ENCODE data around the gene VPREB3.

Gene VPREB3

DNA sequence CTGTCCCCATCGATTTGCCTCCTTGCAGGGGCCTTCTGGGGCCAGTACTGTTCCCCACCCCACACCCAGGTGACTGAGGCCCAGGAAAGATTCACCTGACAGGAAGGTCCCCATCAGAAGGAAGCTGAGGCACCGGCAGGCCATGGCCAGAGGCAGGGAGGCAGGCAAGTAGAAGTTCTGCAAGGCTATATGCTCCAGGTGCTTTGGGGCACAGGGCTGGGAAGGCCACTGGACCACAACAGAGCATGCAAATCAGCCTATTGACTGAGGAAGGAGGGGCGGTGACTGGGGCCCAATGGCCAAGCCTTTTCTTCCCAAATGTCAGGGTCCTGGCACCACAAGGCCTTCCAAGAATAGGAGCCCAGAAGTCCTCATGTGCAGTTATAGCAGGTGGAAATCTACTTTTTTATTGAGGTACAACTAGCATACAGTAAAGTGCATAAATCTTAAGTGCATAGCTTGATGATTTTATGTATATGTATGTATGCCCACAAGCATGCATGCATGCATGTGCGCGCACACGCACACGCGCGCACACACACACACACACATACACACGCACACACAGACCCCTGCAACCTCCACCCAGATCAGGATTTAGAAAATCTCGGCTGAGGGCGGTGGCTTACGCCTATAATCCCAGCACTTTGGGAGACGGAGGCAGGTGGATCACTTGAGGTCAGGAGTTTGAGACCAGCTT, at the start of gene VPREB3:
TSS of gene VPREB3 (minus strand) at position 206 of the 700 bp plus-strand sequence. CDS start at position 144, 62 bp downstream.
- no peak for DNase-seq

DNA sequence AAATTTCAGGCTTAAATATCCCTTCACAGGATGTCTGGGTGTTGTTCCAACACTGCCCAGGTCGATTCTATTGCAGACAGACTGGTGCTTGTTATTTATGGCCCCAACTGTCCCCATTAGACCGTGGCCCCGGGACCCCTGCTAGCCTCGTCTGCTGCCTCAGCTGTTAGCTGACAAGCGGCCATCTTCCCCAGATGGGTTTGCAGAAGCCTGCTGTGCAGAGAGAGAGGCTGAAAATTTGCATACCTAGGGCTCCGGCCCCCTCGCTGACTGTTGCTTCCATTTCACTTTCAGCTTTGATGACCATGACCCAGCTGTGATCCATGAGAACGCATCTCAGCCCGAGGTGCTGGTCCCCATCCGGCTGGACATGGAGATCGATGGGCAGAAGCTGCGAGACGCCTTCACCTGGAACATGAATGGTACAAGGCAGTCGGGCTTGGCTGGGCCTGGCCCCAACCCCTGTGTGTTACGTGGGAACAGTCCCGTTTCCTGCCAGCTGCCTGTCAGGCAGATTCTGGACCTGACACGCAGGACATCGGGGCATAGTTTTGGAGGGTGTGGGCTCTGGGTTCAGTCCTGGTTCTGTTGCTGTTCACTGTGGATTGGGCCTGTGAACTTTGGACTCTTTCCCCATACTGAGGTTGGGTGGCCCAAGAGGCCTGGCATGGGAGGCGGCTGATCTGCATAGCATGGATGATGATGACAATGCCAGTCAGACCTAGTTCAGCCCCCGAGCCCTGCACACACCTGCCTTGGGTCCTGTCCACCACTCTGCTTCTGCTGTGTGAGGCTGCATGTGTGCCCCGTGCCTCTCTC, 49.0 kb upstream of the VPREB3 start:
- no peak for DNase-seq

GRCh38 chr22:23801886-23802377, 47.7 kb upstream of the VPREB3 start:
- DNase-seq: no peak

DNA sequence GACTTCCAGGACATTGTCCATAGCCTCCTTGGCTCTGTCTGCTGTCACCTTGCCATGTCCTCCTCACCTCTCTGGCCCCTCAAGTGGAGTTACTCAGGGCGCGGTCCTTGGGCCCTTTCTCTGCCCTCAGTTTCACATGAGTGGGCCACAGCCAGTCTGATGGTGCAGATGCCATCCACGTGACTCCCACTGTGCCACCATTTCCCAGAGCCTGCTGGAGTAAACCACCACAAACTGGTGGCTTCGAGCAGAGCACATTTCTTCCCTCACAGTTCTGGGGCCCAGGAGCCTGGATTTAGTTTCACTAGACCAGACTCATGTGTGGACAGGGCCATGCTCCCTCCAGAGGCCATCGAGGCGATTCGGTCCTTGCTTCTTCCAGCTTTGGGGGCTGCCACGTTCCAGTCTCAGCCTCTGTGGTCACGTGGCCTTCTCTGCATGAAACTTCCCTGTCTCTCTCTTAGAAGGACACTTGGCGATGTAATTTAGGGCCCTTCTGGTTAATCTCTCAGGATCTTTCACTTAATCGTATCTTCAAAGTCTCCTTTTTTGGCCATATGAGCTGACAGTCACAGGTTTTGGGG, 47.1 kb upstream of the VPREB3 start:
- DNase-seq: no peak

GRCh38 chr22:23800297-23801237, 46.3 kb upstream of the VPREB3 start:
- DNase-seq: no peak

GRCh38 chr22:23796461-23796860, 42.2 kb upstream of the VPREB3 start:
- no peak for DNase-seq

DNA sequence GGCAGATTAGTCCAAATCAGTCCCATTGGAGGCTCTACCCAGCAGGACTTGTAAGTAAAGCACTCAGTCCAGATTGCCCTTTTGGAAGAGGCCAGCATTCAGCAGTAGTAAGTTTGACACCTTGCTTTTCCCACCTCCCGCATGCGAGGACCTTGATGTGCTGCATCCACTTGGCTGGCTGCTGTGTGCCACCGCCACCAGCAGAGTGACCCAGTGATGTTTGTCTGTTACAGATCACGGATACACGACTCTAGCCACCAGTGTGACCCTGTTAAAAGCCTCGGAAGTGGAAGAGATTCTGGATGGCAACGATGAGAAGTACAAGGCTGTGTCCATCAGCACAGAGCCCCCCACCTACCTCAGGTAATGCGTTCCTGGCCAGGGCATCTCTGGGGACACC, 39.1 kb upstream of the VPREB3 start:
- DNase-seq: no peak

DNA sequence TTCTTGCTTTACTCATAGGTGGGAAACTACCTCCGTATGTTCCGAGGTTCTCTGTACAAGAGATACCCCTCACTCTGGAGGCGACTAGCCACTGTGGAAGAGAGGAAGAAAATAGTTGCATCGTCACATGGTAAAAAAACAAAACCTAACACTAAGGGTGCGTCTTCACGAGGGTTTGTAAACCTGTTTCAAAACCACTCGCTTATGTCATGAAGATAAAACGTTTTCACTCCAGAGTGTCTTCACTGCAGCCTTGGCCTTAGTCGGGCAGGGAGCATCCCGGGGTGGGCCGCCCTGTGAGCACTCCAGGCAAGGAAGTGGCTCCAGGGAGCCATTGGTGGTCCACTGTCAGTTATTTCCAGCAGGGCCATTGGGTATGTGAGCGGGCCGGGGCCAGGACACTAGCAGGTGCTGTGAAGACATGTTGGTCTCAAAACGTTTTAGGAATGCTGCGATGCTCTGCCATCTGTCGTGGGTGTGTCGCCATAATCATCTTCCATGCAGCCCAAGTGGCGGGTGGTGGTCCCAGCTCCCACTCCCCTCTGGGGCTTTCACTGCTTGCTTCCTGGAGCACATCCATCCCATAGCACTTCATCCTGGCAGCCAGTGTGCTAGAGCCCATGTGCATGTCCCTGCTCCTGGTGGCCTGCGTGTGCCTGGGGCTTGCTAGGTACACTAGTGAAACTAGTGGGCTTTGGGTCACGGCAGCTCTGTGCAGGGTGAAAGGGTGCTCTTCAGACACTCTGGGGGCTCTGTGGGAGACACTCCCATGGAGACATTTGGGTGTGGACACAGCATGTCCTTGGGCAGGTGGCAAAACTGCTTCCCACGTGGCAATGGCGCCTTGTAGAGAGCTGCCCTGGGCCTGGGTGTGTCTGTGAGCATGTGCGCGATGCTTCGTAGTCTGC, 37.8 kb upstream of the VPREB3 start:
- no peak for DNase-seq

DNA sequence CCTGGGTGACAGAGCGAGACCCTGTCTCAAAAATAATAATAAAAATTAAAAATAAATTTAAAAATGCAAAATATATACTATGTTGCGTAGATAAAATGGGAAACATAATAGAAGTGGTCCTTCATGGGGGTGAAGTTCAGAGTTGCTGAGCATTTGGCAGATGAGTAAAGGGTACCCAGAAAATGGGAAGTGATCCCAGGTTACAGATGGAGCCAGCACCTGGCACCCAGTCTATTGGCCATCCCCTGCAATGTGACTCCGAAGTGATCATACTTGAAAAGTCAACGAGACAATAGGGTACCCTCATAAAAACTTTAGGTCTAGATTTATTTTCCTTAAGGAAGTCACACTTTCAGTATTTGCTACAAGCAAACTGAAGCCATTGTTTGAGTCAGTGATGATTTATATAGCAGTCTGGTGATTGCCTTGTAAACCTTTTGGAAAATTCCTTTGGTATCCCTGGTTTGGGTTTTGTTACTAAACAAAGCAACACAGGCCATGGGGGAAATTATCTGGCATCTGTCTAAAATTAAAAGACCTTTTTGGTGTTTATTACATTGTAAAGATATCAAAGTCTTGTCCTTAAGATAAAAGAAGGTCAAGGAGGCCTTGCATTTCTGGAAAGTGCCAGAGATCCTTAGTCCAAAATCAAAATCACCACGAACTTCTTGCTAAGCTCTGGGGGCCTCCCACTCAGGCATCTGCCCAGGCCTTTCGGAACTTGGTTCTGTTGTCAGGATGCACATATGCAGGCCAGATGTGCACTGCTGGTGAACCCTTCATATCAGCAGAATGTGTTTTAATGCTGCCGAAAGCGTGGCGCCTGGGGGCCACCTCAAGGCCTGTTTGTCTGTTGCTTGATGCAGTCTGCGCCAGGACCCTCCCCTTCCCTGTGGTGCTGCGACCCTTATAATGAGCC, 36.9 kb upstream of the VPREB3 start:
- no peak for DNase-seq

GRCh38 chr22:23789638-23790037, 35.4 kb upstream of the VPREB3 start:
- no peak for DNase-seq

- DNase-seq: no peak
Observed at GRCh38 chr22:23789121-23789520, 34.9 kb upstream of the VPREB3 start.

GRCh38 chr22:23787910-23788309, 33.7 kb upstream of the VPREB3 start:
- no peak for DNase-seq

DNA sequence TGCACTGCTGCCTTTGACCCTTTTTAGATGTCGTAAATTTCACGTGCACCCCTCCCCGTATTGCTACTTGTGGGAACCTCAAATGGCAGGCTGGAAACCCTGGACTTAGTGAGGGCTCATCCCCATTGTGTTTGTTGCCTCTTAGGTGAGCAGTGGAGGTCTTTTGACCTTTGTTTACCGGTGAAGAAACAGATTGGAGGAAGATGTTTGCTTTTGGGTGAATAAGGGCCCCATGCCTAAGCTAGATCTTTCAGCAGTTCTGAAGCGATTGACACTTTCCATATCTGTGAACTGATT, 33.3 kb upstream of the VPREB3 start:
- no peak for DNase-seq

- peak; percentile 91 to 92 for DNase-seq
Observed at GRCh38 chr22:23786752-23787599, 32.8 kb upstream of the VPREB3 start, which contains the start of gene SMARCB1. TSS of gene SMARCB1 (plus strand) at chr22:23786966. CDS start at chr22:23787170, 204 bp downstream.

DNA sequence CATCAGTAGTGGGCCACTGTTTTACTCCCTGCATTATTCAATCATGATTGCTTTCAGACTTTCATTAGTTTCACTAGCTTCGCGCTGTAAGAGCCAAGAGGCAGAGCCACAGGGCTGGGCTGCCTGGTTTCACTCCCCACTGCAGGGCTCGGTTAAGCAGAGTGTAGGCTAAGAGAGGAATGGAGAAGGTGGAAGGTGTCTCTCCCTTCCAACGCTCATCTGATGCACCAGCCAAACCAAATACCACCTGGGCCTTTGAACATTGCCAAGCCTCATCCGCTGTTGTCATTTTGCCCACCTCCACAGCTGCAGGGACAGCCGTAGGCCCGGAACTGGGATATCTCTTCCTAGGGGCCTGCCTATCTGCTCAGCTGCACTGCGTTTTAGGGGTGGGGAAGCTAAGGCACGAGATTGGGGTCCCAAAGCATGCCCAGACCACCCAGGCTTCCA, 32.1 kb upstream of the VPREB3 start:
- no peak for DNase-seq

GRCh38 chr22:23784215-23784732, 30.0 kb upstream of the VPREB3 start:
- DNase-seq: no peak

- DNase-seq: no peak
Observed at GRCh38 chr22:23783265-23784150, 29.3 kb upstream of the VPREB3 start.

- no peak for DNase-seq
Observed at GRCh38 chr22:23782703-23783102, 28.5 kb upstream of the VPREB3 start.

Measured in stimulated activated CD4-positive, alpha-beta T cell treated with anti-CD3 and anti-CD28 coated beads, Interleukin-2, amount 100 ng/mL, for 48 hours (primary cell).